ENCODE results near the gene KIF1B. TPM values are rescaled to one million over a fixed set of nuclear protein-coding genes. Genes with fewer than 3 reads are reported as not detected.
"Not testable (repeated sequence)": the region's sequence is repeated elsewhere in the genome, so short reads cannot be mapped to it uniquely, and the experiment has no call there.

Gene KIF1B
- total RNA-seq, 8 experiments from 2014 or later: 17.4 to 179 (median 157) TPM

GRCh38 chr1:10338047-10338446 lies 127.7 kb downstream of the KIF1B start:
- 27 to 61% (median 50%) methylated on average over 1 to 2 of the region's 2 CpGs; no CpG with 5 or more reads in 4 of the 10 experiments for WGBS, 10 experiments
- H3K4me1 ChIP-seq (replicated peaks in 1 of 2): peaks cover 11 to 13% of the 10 kb centered on the region in 2 donors
- ATAC-seq (replicated peaks in 6 of 8): peak; percentile 44 to 73 (median 56)
- H3K4me3 ChIP-seq: no peak overlapping the region
- H3K27ac ChIP-seq: no peak overlapping the region
- in situ Hi-C loops (cut with MboI; ENCODE audit: low pct_unique_long_range_greater_than_20kb in 2 of 9, low sequenced_read_pairs in 9 of 9, unreplicated experiment in 9 of 9): no loop called here

GRCh38 chr1:10338611-10339010 lies 128.2 kb downstream of the KIF1B start:
- in situ Hi-C loops (cut with MboI; ENCODE audit: low pct_unique_long_range_greater_than_20kb in 2 of 9, low sequenced_read_pairs in 9 of 9, unreplicated experiment in 9 of 9): no loop called here
- H3K4me3 ChIP-seq: no peak overlapping the region
- ATAC-seq (replicated peaks in 6 of 8): no peak
- H3K27ac ChIP-seq: no peak overlapping the region
- peaks cover 11 to 13% of the 10 kb centered on the region in 2 donors for H3K4me1 ChIP-seq (replicated peaks in 1 of 2)
- 50 to 100% (median 92%) methylated on average over 1 to 6 of the region's 6 CpGs for WGBS, 10 experiments

GRCh38 chr1:10339036-10339567 lies 128.7 kb downstream of the KIF1B start:
- 88 to 100% (median 96%) methylated on average over 2 to 4 of the region's 4 CpGs; no CpG with 5 or more reads in 1 of the 10 experiments for WGBS, 10 experiments
- H3K4me3 ChIP-seq: no peak overlapping the region
- no peak for ATAC-seq (replicated peaks in 6 of 8)
- H3K27ac ChIP-seq: peak overlapping the region; percentile 70 to 85
- in situ Hi-C loops (cut with MboI; ENCODE audit: low pct_unique_long_range_greater_than_20kb in 2 of 9, low sequenced_read_pairs in 9 of 9, unreplicated experiment in 9 of 9): no loop called here
- H3K4me1 ChIP-seq (replicated peaks in 1 of 2): peaks cover 11 to 13% of the 10 kb centered on the region in 2 donors

GRCh38 chr1:10339815-10340214 lies 129.4 kb downstream of the KIF1B start:
- H3K4me3 ChIP-seq: no peak overlapping the region
- peak overlapping the region; percentile 70 to 85 for H3K27ac ChIP-seq
- peaks cover 11 to 13% of the 10 kb centered on the region in 2 donors for H3K4me1 ChIP-seq (replicated peaks in 1 of 2)
- in situ Hi-C loops (cut with MboI; ENCODE audit: low pct_unique_long_range_greater_than_20kb in 2 of 9, low sequenced_read_pairs in 9 of 9, unreplicated experiment in 9 of 9): no loop called here
- 4 to 100% (median 33%) methylated on average over 1 to 5 of the region's 5 CpGs; no CpG with 5 or more reads in 1 of the 10 experiments for WGBS, 10 experiments
- ATAC-seq (replicated peaks in 6 of 8): peak in 7 of 8 experiments; percentile 16 to 100 (median 100)

- WGBS, 10 experiments: 0 to 100% (median 95%) methylated on average over 1 to 2 of the region's 2 CpGs; no CpG with 5 or more reads in 1 of the 10 experiments
- H3K4me3 ChIP-seq: no peak overlapping the region
- peaks cover 11 to 13% of the 10 kb centered on the region in 2 donors for H3K4me1 ChIP-seq (replicated peaks in 1 of 2)
- in situ Hi-C loops (cut with MboI; ENCODE audit: low pct_unique_long_range_greater_than_20kb in 2 of 9, low sequenced_read_pairs in 9 of 9, unreplicated experiment in 9 of 9): no loop called here
- ATAC-seq (replicated peaks in 6 of 8): peak in 3 of 8 experiments; percentile 86 to 91 (median 89)
- H3K27ac ChIP-seq: no peak overlapping the region
Observed at GRCh38 chr1:10340930-10341590, 130.7 kb downstream of the KIF1B start.

- no peaks in the 10 kb centered on the region for H3K4me1 ChIP-seq (replicated peaks in 1 of 2)
- H3K27ac ChIP-seq: no peak overlapping the region
- in situ Hi-C loops (cut with MboI; ENCODE audit: low pct_unique_long_range_greater_than_20kb in 2 of 9, low sequenced_read_pairs in 9 of 9, unreplicated experiment in 9 of 9): no loop called here
- H3K4me3 ChIP-seq: no peak overlapping the region
- ATAC-seq (replicated peaks in 6 of 8): no peak
Observed at GRCh38 chr1:10347109-10347508, 136.7 kb downstream of the KIF1B start.

GRCh38 chr1:10353282-10353681 lies 142.9 kb downstream of the KIF1B start:
- ATAC-seq (replicated peaks in 6 of 8): peak in 1 of 8 experiments; percentile 54
- Histone ChIP-seq H3K4me1 (replicated peaks in 1 of 2) (no peaks in the 10 kb centered on the region), H3K4me3 (no peak overlapping the region), H3K27ac (no peak overlapping the region)
- WGBS, 10 experiments: 55 to 100% (median 64%) methylated on average over 1 to 4 of the region's 4 CpGs; no CpG with 5 or more reads in 2 of the 10 experiments
- in situ Hi-C loops (cut with MboI; ENCODE audit: low pct_unique_long_range_greater_than_20kb in 2 of 9, low sequenced_read_pairs in 9 of 9, unreplicated experiment in 9 of 9): no loop called here

- no peak for ATAC-seq (replicated peaks in 6 of 8)
- WGBS, 10 experiments: 36 to 85% (median 80%) methylated on average over 1 to 2 of the region's 2 CpGs; no CpG with 5 or more reads in 1 of the 10 experiments
- Histone ChIP-seq H3K27ac (no peak overlapping the region), H3K4me3 (no peak overlapping the region), H3K4me1 (replicated peaks in 1 of 2) (no peaks in the 10 kb centered on the region)
- in situ Hi-C loops (cut with MboI; ENCODE audit: low pct_unique_long_range_greater_than_20kb in 2 of 9, low sequenced_read_pairs in 9 of 9, unreplicated experiment in 9 of 9): no loop called here
Observed at GRCh38 chr1:10353693-10354092, 143.3 kb downstream of the KIF1B start.

- no peak overlapping the region for H3K27ac ChIP-seq
- 100% methylated on average over 1 of the region's 1 CpG; no CpG with 5 or more reads in 8 of the 10 experiments for WGBS, 10 experiments
- no peak overlapping the region for H3K4me3 ChIP-seq
- ATAC-seq (replicated peaks in 6 of 8): no peak
- H3K4me1 ChIP-seq (replicated peaks in 1 of 2): no peaks in the 10 kb centered on the region
- in situ Hi-C loops (cut with MboI; ENCODE audit: low pct_unique_long_range_greater_than_20kb in 2 of 9, low sequenced_read_pairs in 9 of 9, unreplicated experiment in 9 of 9): no loop called here
Observed at GRCh38 chr1:10360045-10360444, 149.7 kb downstream of the KIF1B start.

GRCh38 chr1:10361515-10361914 lies 151.1 kb downstream of the KIF1B start:
- ATAC-seq (replicated peaks in 6 of 8): no peak
- WGBS, 10 experiments: 84 to 100% (median 95%) methylated on average over 2 to 10 of the region's 10 CpGs; no CpG with 5 or more reads in 1 of the 10 experiments
- Histone ChIP-seq H3K4me3 (no peak overlapping the region), H3K27ac (no peak overlapping the region), H3K4me1 (replicated peaks in 1 of 2) (no peaks in the 10 kb centered on the region)
- in situ Hi-C loops (cut with MboI; ENCODE audit: low pct_unique_long_range_greater_than_20kb in 2 of 9, low sequenced_read_pairs in 9 of 9, unreplicated experiment in 9 of 9): no loop called here

GRCh38 chr1:10368194-10368593 lies 157.8 kb downstream of the KIF1B start:
- H3K27ac ChIP-seq: no peak overlapping the region
- no peak overlapping the region for H3K4me3 ChIP-seq
- in situ Hi-C loops (cut with MboI; ENCODE audit: low pct_unique_long_range_greater_than_20kb in 2 of 9, low sequenced_read_pairs in 9 of 9, unreplicated experiment in 9 of 9): no loop called here
- no peak for ATAC-seq (replicated peaks in 6 of 8)
- H3K4me1 ChIP-seq (replicated peaks in 1 of 2): no peaks in the 10 kb centered on the region
- 41 to 95% (median 90%) methylated on average over 5 to 6 of the region's 6 CpGs; no CpG with 5 or more reads in 4 of the 10 experiments for WGBS, 10 experiments

GRCh38 chr1:10374442-10374860 lies 164.1 kb downstream of the KIF1B start:
- ATAC-seq (replicated peaks in 6 of 8): peak in 5 of 8 experiments; percentile 49 to 90 (median 70)
- H3K4me1 ChIP-seq (replicated peaks in 1 of 2): peaks cover 3 to 6% of the 10 kb centered on the region in 2 donors
- 83 to 98% (median 96%) methylated on average over 2 to 8 of the region's 8 CpGs; no CpG with 5 or more reads in 2 of the 10 experiments for WGBS, 10 experiments
- H3K4me3 ChIP-seq: no peak overlapping the region
- in situ Hi-C loops (cut with MboI; ENCODE audit: low pct_unique_long_range_greater_than_20kb in 2 of 9, low sequenced_read_pairs in 9 of 9, unreplicated experiment in 9 of 9): no loop called here
- peak overlapping the region; percentile 32 to 42 for H3K27ac ChIP-seq

GRCh38 chr1:10377365-10378029 lies 167.1 kb downstream of the KIF1B start:
- ATAC-seq (replicated peaks in 6 of 8): peak; percentile 48 to 91 (median 62)
- H3K27ac ChIP-seq; H3K4me1 ChIP-seq (replicated peaks in 1 of 2); H3K4me3 ChIP-seq; in situ Hi-C loops (cut with MboI; ENCODE audit: low pct_unique_long_range_greater_than_20kb in 2 of 9, low sequenced_read_pairs in 9 of 9, unreplicated experiment in 9 of 9): not testable (repeated sequence)
- WGBS, 10 experiments: 15 to 96% (median 86%) methylated on average over 2 to 7 of the region's 14 CpGs; no CpG with 5 or more reads in 3 of the 10 experiments

All from motor neuron (in vitro differentiated cells).